HepG2 (cell line): ENCODE results near the gene CTNNBL1. TPM values are rescaled to one million over a fixed set of nuclear protein-coding genes. Genes with fewer than 3 reads are reported as not detected.

ENCODE experiments used
- ARNTL ChIP-seq: sonication (generic); formaldehyde crosslinking; IDR thresholded peaks from 2 replicates; pipeline ENCODE4 v1.4.0; 2020; ENCODE audit warnings: mild to moderate bottlenecking, missing genetic modification reagents
- ATF7-NPFF ChIP-seq: sonication (generic); formaldehyde crosslinking; IDR thresholded peaks from 2 replicates; pipeline ENCODE4 v1.8.1; 2023; ENCODE audit warnings: mild to moderate bottlenecking, low read depth, missing genetic modification reagents, moderate library complexity
- EED ChIP-seq: sonication (generic); formaldehyde crosslinking; IDR thresholded peaks from 2 replicates; pipeline ENCODE4 v1.5.0; 2020; ENCODE audit warnings: mild to moderate bottlenecking, missing genetic modification reagents
- FOSL2 ChIP-seq: sonication (generic); formaldehyde crosslinking; IDR thresholded peaks from 2 replicates; pipeline ENCODE4 v1.4.0; 2020; ENCODE audit warnings: missing genetic modification reagents
- FOXK1 ChIP-seq: sonication (generic); formaldehyde crosslinking; IDR thresholded peaks from 2 replicates; pipeline ENCODE4 v1.4.0; 2020; ENCODE audit warnings: low read depth, missing genetic modification reagents, borderline replicate concordance
- GMEB1 ChIP-seq: sonication (generic); formaldehyde crosslinking; IDR thresholded peaks from 2 replicates; pipeline ENCODE4 v1.5.1; 2020; ENCODE audit warnings: missing genetic modification reagents, mild to moderate bottlenecking, borderline replicate concordance
- HNF4G ChIP-seq, 2 experiments: sonication (generic) in 1 of 2; formaldehyde crosslinking in 1 of 2; IDR thresholded peaks; 2 replicates each; pipeline versions ENCODE4 v1.4.0 to v1.6.1; 2011 to 2020; ENCODE audit warnings: borderline replicate concordance in 2 of 2, low read depth in 2 of 2, mild to moderate bottlenecking in 2 of 2, low read length in 1 of 2, missing genetic modification reagents in 1 of 2, moderate library complexity in 1 of 2
- HNRNPL ChIP-seq: fragments of 200-400 bp; formaldehyde crosslinking; IDR thresholded peaks from 2 replicates; pipeline ENCODE4 v1.6.1; 2017; ENCODE audit warnings: mild to moderate bottlenecking, low read depth, low read length
- KDM1A ChIP-seq: IDR thresholded peaks from 2 replicates; pipeline ENCODE4 v1.6.1; 2016; ENCODE audit warnings: missing compliant biosample characterization
- KLF13 ChIP-seq: sonication (generic); formaldehyde crosslinking; IDR thresholded peaks from 2 replicates; pipeline ENCODE4 v1.4.0; 2020; ENCODE audit warnings: mild to moderate bottlenecking, missing genetic modification reagents
- NPAS2 ChIP-seq: sonication (generic); formaldehyde crosslinking; IDR thresholded peaks from 2 replicates; pipeline ENCODE4 v1.8.0; 2022; ENCODE audit warnings: mild to moderate bottlenecking, missing genetic modification reagents, borderline replicate concordance
- PBX3 ChIP-seq: sonication (generic); formaldehyde crosslinking; IDR thresholded peaks from 2 replicates; pipeline ENCODE4 v1.8.1; 2023; ENCODE audit warnings: missing genetic modification reagents, inconsistent platforms, borderline replicate concordance
- SMAD9 ChIP-seq: sonication (generic); formaldehyde crosslinking; IDR thresholded peaks from 2 replicates; pipeline ENCODE4 v1.5.1; 2020; ENCODE audit warnings: mild to moderate bottlenecking, missing genetic modification reagents
- SRSF9 ChIP-seq: fragments of 200-400 bp; formaldehyde crosslinking; IDR thresholded peaks from 2 replicates; pipeline ENCODE4 v1.6.1; 2018; ENCODE audit warnings: borderline replicate concordance, mild to moderate bottlenecking, low read depth, low read length; ENCODE audit not compliant: insufficient read depth, poor library complexity, severe bottlenecking
- TOE1 ChIP-seq: sonication (generic); formaldehyde crosslinking; IDR thresholded peaks from 2 replicates; pipeline ENCODE4 v1.4.0; 2020; ENCODE audit warnings: mild to moderate bottlenecking, missing genetic modification reagents
- ZBTB7A ChIP-seq: sonication (generic); formaldehyde crosslinking; IDR thresholded peaks from 2 replicates; pipeline ENCODE4 v1.8.0; 2022; ENCODE audit warnings: mild to moderate bottlenecking, missing genetic modification reagents
- ZKSCAN8 ChIP-seq: IDR thresholded peaks from 2 replicates; pipeline ENCODE4 v1.6.1; 2016; ENCODE audit warnings: borderline replicate concordance, missing genetic modification reagents, missing compliant biosample characterization
- ZNF20 ChIP-seq: sonication (generic); formaldehyde crosslinking; IDR thresholded peaks from 2 replicates; pipeline ENCODE4 v1.4.0; 2020; ENCODE audit warnings: mild to moderate bottlenecking, moderate library complexity, missing genetic modification reagents
- ZNF30 ChIP-seq: sonication (generic); formaldehyde crosslinking; IDR thresholded peaks from 2 replicates; pipeline ENCODE4 v1.5.0; 2020; ENCODE audit warnings: mild to moderate bottlenecking, missing genetic modification reagents
- ZNF552 ChIP-seq: sonication (generic); formaldehyde crosslinking; IDR thresholded peaks from 2 replicates; pipeline ENCODE4 v1.9.0; 2022; ENCODE audit warnings: missing genetic modification reagents, mild to moderate bottlenecking, borderline replicate concordance
- ZNF557 ChIP-seq: sonication (generic); formaldehyde crosslinking; IDR thresholded peaks from 2 replicates; pipeline ENCODE4 v1.4.0; 2020; ENCODE audit warnings: missing genetic modification reagents
- ZNF768 ChIP-seq: sonication (generic); formaldehyde crosslinking; IDR thresholded peaks from 2 replicates; pipeline ENCODE4 v1.4.0; 2020; ENCODE audit warnings: missing genetic modification reagents
- ZSCAN22 ChIP-seq: sonication (generic); formaldehyde crosslinking; IDR thresholded peaks from 2 replicates; pipeline ENCODE4 v1.4.0; 2020; ENCODE audit warnings: mild to moderate bottlenecking, missing genetic modification reagents
- polyA plus RNA-seq, 8 experiments: library from polyadenylated mRNA; depleted of rRNA in 3 of 8; stranded (reverse) in 7 of 8; unstranded in 1 of 8; fragments of >200 nt; fragmentation: Illumina TruSeq in 4 of 8; extraction: Trizol in 4 of 8; gene quantifications; 2 replicates each; pipeline versions ENCODE4 v1.2.1 to v1.2.3, GENCODE V29; 2011 to 2016; ENCODE audit warnings: low read depth in 4 of 8, missing spikeins in 1 of 8, mixed read lengths in 1 of 8; ENCODE audit not compliant: insufficient read depth in 1 of 8
- total RNA-seq, 5 experiments: library from RNA; depleted of rRNA; stranded (reverse); fragments of >200 nt; fragmentation: Illumina TruSeq; extraction: Trizol; gene quantifications; 2 replicates each; pipeline ENCODE4 v1.2.3, GENCODE V29; 2016; ENCODE audit warnings: low read depth in 1 of 5
- TF ChIP-seq, protein P1 (sequence below): sonication (generic); formaldehyde crosslinking; IDR thresholded peaks from 2 replicates; pipeline ENCODE4 v1.5.0; 2020; ENCODE audit warnings: mild to moderate bottlenecking, missing genetic modification reagents

The CTNNBL1 gene
- total and polyA plus RNA-seq, 2 of the 13 experiments (the other 11 are each of a cell fraction or from before 2014, with no cell fraction given) = 49.3 to 94.6 TPM

DNA sequence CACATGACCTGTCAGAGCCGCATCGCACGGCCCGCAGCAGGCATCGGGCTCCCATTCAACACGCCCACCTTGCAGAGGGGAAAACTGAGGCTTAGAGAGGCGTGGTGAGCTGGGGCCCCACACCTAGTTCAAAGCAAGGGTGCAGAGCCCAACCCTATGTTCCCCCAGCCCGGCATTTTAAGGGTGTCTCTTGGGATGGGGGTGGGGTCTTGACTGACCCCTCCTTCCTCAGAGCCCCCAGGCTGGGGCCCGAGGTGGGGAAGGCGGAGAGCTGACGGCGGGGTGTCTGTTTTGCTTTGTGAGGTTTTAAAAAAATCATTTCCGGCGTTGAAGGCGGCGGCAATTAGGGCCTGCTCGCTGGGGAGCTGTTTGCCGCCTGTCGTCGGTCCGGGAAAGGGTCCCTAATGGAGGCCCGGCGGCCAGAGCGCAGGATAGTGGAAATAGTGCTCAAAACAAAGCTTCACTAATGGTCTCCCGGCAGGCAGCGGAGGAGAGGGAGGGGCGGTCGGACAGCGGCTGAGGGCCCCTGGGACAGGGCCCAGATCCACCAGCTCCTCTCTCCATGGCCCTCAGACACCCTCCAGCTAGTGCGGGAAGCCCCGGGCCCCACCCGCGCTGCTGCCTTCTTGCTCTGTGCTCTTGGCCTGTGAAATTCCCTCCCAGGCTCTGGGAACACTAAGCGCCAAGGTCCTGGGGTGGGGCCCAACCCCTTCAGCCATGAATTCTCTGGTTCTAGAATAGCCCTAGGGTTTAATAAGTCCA, 221.0 kb downstream of the CTNNBL1 start (continued):
- TF ChIP-seq HNF4G (IDR thresholded peaks at IDR 0.05; ENCODE audit: borderline replicate concordance, low read depth, low read length) = no peak
- no peak for TF ChIP-seq HNF4G (CRISPR knock-in tag; IDR thresholded peaks at IDR 0.05; ENCODE audit: borderline replicate concordance, low read depth)
- TF ChIP-seq ZNF30 = no peak
- no peak for TF ChIP-seq SMAD9 (CRISPR knock-in tag)
- TF ChIP-seq, protein P1, sequence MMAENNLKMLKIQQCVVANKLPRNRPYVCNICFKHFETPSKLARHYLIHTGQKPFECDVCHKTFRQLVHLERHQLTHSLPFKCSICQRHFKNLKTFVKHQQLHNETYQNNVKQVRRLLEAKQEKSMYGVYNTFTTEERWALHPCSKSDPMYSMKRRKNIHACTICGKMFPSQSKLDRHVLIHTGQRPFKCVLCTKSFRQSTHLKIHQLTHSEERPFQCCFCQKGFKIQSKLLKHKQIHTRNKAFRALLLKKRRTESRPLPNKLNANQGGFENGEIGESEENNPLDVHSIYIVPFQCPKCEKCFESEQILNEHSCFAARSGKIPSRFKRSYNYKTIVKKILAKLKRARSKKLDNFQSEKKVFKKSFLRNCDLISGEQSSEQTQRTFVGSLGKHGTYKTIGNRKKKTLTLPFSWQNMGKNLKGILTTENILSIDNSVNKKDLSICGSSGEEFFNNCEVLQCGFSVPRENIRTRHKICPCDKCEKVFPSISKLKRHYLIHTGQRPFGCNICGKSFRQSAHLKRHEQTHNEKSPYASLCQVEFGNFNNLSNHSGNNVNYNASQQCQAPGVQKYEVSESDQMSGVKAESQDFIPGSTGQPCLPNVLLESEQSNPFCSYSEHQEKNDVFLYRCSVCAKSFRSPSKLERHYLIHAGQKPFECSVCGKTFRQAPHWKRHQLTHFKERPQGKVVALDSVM (CRISPR knock-in tag) = no peak
- TF ChIP-seq ZKSCAN8 (CRISPR knock-in tag) = no peak
- TF ChIP-seq HNRNPL = no peak
- TF ChIP-seq KDM1A = peak; percentile 98
- TF ChIP-seq SRSF9 = no peak
- peak; percentile 24; the same call in 1 of the 2 replicates for TF ChIP-seq ZNF768 (CRISPR knock-in tag)
- 0 out of 2 replicates have a peak, but pooled peaks have one; percentile 58 for TF ChIP-seq KLF13 (CRISPR knock-in tag)
- TF ChIP-seq ZSCAN22 (CRISPR knock-in tag) = no peak
- TF ChIP-seq NPAS2 (CRISPR knock-in tag) = no peak
- no peak; the same call in 1 of the 2 replicates for TF ChIP-seq GMEB1 (CRISPR knock-in tag)
- no peak for TF ChIP-seq ZNF552
- no peak for TF ChIP-seq FOSL2 (CRISPR knock-in tag)
- TF ChIP-seq TOE1 = no peak
- no peak for TF ChIP-seq ARNTL (CRISPR knock-in tag)
- TF ChIP-seq ZNF20 (CRISPR knock-in tag) = no peak
- TF ChIP-seq EED (CRISPR knock-in tag) = no peak
- no peak for TF ChIP-seq PBX3 (CRISPR knock-in tag)
- no peak for TF ChIP-seq FOXK1 (CRISPR knock-in tag)
- no peak for TF ChIP-seq ZNF557 (CRISPR knock-in tag)
- TF ChIP-seq ZBTB7A (CRISPR knock-in tag) = no peak
- TF ChIP-seq ATF7-NPFF (CRISPR knock-in tag) = no peak
